Left cardiac atrium (tissue), 4 donors: Measurements from ENCODE around the gene HP1BP3. TPM values are rescaled to one million over a fixed set of nuclear protein-coding genes. Genes with fewer than 3 reads are reported as not detected.
"Not testable (repeated sequence)": the region's sequence is repeated elsewhere in the genome, so short reads cannot be mapped to it uniquely, and the experiment has no call there.

Experiments
- ATAC-seq, 2 donors: fragments of 200-7000 bp; cut with Tn5 transposase; one replicate each; pipeline ENCODE4 v1.9.1; 2020; ENCODE audit warnings: mild to moderate bottlenecking in 2 of 2, moderate library complexity in 2 of 2
- DNase-seq: peaks from one replicate; pipeline ENCODE4 v3.0.0-alpha.2; 2020
- intact Hi-C, 2 donors: fragments of 100-400 bp; cut with DNase I; formaldehyde crosslinking; loops; one replicate each; pipeline versions ENCODE4 v1.14.1 to v1.15.1; 2022 to 2023
- total RNA-seq, 2 donors: library from RNA; stranded (reverse); fragmentation: NEBNext Ultra II Directional; extraction: Animal tissue kit (Norgen Biotek cat#: 25700); gene quantifications; one replicate each; pipeline ENCODE4 v1.2.1, GENCODE V29; 2021
- donor health status: DM: no; HTN: yes; CAD: no.
- donor health status: DM: no; HTN: yes; CAD: no; lungs with severe emphysema.
- donor health status: DM: yes; HTN: yes; CAD: no.
- donor health status: Dilated cardiomyopathy.

HP1BP3 gene
- total RNA-seq, 2 donors from 2014 or later, result 128 to 133 TPM

DNA sequence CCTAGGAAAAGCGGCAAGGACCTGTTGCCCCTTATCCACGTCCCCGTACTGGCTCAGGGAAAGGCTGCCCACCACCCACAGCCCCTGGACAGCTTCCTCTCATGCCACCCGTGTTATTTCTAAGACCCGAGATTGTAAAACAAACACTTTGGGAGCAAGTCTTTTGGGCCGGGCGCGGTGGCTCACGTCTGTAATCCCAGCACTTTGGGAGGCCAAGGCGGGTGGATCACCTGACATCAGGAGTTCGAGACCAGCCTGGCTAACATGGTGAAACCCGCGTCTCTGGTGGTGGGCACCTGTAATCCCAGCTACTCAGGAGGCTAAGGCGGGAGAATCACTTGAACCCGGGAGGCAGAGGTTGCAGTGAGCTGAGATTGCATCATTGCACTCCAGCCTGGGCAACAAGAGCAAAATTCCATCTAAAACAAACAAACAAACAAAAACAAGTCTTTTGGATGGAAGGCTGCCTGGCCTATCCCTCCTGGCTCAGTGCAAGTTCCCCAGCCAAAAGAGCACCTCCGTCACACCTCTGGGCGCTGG, 68.7 kb downstream of the HP1BP3 start:
- intact Hi-C loops, DNase-seq, ATAC-seq: not testable (repeated sequence)

DNA sequence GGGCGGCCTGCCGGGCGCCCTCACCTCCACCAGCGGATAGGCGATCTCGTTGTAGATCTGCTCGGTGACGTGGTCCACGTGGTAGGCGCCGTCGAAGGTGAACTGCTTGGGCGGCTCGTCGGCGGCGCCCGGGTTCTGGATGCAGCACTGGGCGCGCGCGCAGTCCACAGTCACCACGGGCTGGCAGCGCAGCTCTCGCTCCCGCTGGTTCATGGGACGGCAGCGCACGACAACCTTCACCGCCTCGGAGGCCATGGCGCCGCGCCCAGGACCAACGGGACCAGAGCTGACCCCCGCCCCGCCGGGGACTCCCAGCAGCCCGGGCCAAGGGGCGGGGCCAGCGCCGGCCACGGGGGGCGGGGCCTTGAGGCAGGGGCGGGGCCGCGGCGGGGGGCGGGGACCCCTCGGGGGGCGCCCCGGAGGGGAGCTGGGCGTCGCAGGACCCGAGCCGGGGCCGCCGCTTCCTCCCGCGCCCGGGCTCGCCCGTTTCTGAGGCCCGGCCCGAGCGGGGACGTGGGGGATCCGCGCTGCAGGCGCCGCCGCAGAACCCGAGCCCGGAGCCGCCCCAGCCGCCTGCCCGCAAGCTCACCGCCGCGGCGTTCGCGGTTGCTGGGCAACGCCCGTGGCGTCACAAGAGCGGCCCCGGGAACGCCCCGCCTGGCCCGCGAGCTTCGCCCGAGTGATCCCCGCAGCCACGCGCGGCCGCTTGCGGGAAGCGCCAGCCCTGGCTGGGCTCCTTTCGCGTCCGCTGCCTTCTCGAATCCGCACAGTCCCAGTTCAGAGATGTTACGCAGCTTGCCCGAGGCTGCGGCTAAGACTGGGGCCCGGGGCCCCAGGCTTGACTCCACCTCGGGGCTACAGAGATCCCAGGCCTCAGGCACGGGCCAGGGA, 69.4 kb downstream of the HP1BP3 start, which contains the start of gene KIF17:
Gene KIF17, minus strand, starts transcription at position 556 of the 891 bp plus-strand sequence. Its CDS starts 301 bp downstream, at position 255.
- intact Hi-C loops, result no loop called here
- DNase-seq, result peak; percentile 85
- ATAC-seq, result peak; percentile 90 to 92

GRCh38 chr1:20716232-20716631, 70.9 kb downstream of the HP1BP3 start:
- ATAC-seq (no peak), DNase-seq (no peak)
- intact Hi-C loops, result no loop called here

GRCh38 chr1:20715406-20715805, 71.7 kb downstream of the HP1BP3 start:
- DNase-seq (no peak), ATAC-seq (no peak)
- intact Hi-C loops, result no loop called here

DNA sequence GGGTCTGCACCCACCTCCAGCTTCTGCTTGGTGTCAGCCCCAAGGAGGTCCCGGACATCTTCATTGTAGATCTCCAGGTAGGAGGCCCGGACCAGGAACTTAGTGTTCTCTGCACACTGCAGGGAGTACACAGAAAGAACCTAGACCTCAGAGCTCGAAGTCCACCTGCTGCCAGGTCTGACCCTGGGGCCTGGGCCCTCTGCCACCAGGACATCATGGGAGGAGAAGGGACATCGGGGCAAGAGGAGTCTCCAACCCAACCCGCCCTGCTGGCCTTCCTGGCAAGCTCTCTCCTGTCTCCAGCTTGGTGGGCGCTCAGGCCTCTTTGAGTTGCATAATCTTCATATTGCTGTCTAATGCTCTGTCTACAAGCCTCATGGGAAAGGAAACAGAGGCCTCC, 73.7 kb downstream of the HP1BP3 start:
- intact Hi-C loops, result no loop called here
- DNase-seq (no peak), ATAC-seq (no peak)

DNA sequence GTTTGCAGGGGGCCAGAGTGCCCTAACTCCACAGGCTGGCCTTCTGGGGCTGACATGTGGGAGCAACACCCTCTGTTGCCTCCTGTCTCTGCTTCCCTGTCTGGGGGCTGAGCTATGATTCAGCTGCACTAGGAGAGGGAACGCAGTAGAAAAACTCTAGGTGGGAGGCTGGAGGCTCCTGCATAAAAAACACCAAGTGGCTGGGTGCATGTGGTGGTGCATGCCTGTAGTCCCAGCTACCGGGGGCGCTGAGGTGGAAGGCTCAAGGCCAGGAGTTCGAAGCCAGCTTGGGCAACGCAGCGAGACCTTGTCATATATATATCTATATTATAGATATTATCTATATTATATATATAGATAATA, 74.9 kb downstream of the HP1BP3 start:
- ATAC-seq (no peak), DNase-seq (no peak)
- intact Hi-C loops, result no loop called here

GRCh38 chr1:20711285-20712214, 75.6 kb downstream of the HP1BP3 start:
- ATAC-seq (no peak), DNase-seq (no peak)
- intact Hi-C loops, result no loop called here

DNA sequence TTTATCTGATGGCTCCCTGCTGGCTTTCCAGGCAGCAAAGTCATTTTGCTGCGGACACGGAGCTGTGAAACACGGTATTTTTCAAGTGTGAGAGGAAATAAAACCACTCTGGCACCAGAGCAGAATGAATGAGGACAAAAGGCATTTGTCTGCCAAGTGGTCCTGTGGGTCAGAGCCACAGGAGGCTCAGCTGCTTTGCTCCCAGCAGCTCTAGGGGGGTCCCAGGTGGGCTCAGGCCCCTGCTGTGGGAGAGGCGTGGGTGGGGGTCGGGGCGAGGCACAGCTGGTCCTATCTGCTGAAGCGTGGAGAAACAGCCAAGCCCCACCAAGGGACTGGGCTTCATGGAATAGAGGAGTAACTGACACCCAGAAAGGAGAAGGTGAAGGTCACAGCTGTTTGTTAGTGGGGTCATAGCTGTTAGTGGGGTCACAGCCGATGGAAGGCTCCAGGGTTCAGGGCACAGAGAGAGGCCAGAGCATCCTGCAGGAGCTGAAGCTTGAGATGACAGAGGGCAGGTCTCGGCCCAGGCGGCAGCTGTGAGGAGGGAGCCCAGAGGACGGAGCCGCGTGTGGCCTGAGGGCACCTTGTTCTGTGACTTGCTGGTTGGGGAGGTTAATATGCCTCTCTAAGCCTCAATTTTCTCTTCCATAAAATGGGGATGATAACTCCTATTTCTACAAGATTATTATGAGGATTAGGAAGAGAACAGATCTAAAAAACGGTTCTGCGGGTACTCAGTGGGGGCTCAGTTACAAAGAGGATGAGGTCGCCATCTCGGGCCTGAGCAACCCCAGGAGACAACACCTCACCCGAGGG, 76.4 kb downstream of the HP1BP3 start:
- DNase-seq, result no peak
- intact Hi-C loops, result no loop called here
- no peak for ATAC-seq

GRCh38 chr1:20709868-20710267, 77.2 kb downstream of the HP1BP3 start:
- intact Hi-C loops, result no loop called here
- no peak for DNase-seq

GRCh38 chr1:20708891-20709290, 78.2 kb downstream of the HP1BP3 start:
- DNase-seq, result no peak
- intact Hi-C loops, result no loop called here
- no peak for ATAC-seq

More at GRCh38 chr1:20709868-20710267, 77.2 kb downstream of the HP1BP3 start:
- no peak for ATAC-seq

DNA sequence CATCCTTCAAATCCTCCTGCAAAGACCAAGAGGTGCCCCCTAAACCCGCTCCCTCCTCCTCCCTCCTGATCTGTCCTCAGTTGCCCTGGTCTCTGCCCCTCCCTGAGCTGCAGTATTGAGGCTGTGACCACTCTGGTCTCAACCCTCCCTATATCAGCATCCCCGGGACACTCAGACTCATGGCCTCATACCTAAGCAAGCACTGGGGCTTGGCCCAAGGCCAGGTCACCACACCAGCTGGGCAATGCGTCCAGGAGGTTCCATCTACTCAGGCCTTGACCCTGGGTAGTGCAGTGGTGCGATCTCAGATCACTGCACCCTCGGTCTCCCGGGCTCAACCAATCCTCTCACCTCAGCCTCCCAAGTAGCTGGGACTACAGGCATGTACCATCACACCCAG, 79.0 kb downstream of the HP1BP3 start:
- no peak for ATAC-seq
- no peak for DNase-seq
- intact Hi-C loops, result no loop called here

- DNase-seq (no peak), ATAC-seq (no peak)
Observed at GRCh38 chr1:20706841-20707240, 80.3 kb downstream of the HP1BP3 start.

GRCh38 chr1:20705203-20705755, 81.8 kb downstream of the HP1BP3 start:
- ATAC-seq (no peak), DNase-seq (no peak)
- intact Hi-C loops, result no loop called here

More at GRCh38 chr1:20706841-20707240, 80.3 kb downstream of the HP1BP3 start:
- intact Hi-C loops, result no loop called here

DNA sequence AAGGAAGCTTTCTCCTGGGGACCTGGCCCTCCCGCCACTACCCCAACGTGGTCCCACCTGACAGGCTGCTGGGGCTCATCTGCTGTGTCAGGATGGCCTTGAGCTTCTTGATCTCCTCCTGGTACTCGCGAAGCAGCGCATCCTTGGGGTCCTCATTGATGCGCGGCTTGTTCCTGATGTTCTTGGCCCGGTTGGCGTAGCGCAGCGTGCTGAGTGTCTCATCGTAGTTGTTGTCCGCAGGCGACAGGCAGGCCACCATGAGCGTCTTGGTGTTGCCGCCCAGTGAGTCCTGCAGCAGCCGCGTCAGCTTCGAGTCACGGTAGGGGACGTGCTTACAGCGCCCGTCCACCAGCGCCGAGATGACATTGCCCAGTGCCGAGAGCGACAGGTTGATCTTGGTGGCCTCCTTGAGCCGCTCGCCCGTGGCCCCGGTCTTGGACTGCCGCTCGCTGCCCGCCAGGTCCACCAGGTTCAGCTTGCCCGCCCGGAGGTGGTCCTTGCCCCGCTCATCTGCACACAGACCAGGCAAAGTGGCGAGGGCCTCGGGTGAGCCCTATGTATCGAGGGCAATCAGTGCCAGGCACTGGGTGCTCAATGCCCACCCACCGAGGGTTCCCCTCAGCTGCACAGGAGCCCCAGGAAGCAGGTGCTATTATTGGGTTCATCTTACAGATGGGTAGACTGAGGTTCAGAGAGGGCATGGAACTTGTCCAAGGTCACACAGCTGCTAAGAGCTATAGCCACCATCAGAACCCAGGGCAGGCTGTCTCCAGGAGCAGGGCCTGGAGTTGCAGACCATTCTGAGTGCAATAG, 82.5 kb downstream of the HP1BP3 start:
- no peak for DNase-seq
- no peak for ATAC-seq
- intact Hi-C loops, result no loop called here

GRCh38 chr1:20703124-20703756, 83.9 kb downstream of the HP1BP3 start:
- no peak for DNase-seq
- no peak for ATAC-seq
- intact Hi-C loops, result no loop called here

DNA sequence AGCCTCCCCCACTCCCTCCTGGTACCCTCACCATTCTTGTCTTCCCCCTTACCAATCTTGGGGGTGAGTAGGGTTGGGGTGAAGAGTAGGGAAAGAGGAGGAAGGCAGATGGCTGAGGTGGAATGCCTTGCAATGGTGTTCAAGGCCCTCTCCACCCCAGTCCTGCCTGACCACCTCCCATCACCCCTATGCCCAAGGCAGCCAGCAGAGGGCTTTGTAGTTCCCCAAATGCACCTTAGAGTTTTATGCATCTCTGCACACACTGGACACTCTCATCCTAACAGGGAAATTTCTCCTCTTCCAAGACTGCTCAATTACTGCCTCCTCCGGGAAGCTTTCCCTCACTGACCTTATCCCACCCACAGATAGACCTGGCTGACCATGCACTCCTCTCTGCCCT, 84.7 kb downstream of the HP1BP3 start:
- DNase-seq, result no peak
- intact Hi-C loops, result no loop called here
- no peak for ATAC-seq

DNA sequence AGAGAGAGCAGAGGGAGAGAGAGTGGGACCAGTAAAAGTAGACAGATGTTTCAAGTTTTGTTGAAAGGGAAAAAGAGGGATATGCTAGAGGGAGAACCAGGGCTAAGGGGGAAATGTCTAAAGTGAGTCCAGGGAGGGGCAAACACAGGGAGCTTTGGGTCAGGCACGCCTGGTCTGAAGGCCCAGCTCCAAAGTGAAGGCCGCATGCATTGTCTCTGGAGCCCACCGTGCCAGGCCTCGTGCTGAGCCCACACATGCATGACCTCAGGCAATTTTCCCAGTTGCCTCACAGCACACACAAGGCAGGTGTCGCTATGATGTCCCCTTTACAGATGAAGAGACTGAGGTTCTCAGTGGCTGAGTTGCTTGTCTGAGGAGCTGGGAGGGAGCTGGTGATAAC, 85.3 kb downstream of the HP1BP3 start:
- intact Hi-C loops, result no loop called here
- no peak for DNase-seq

More for the DNA sequence above, 85.3 kb downstream of the HP1BP3 start:
- no peak for ATAC-seq
